ENCODE measurements around the gene DLEC1.

DNA sequence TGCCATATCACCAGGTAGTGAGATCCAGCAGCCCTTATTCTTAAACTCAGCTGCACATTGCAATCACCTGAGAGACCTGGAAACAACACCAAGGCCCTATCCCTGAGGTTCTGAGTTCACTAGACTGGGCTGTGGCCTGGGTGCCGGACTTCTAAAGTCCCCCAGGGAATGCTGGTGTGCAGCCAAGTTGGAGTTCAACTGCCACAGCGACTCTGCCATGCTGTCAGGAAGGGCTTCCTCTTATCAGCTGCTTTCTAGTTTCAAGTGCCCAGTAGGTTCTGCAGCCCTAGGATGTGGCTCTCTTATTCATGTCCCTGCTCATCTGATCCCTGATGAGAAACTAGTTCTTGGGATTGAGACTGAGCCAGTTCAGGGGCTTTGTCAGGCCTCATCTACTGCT, 50.2 kb downstream of the DLEC1 start:
- TF ChIP-seq, protein P1, sequence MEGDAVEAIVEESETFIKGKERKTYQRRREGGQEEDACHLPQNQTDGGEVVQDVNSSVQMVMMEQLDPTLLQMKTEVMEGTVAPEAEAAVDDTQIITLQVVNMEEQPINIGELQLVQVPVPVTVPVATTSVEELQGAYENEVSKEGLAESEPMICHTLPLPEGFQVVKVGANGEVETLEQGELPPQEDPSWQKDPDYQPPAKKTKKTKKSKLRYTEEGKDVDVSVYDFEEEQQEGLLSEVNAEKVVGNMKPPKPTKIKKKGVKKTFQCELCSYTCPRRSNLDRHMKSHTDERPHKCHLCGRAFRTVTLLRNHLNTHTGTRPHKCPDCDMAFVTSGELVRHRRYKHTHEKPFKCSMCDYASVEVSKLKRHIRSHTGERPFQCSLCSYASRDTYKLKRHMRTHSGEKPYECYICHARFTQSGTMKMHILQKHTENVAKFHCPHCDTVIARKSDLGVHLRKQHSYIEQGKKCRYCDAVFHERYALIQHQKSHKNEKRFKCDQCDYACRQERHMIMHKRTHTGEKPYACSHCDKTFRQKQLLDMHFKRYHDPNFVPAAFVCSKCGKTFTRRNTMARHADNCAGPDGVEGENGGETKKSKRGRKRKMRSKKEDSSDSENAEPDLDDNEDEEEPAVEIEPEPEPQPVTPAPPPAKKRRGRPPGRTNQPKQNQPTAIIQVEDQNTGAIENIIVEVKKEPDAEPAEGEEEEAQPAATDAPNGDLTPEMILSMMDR (IDR thresholded peaks at IDR 0.05; ENCODE audit: low read depth, low read length): no peak
- no peak for TF ChIP-seq EZH2phosphoT487 (IDR thresholded peaks at IDR 0.05; ENCODE audit: low read depth)
